Ectodermal cell (in vitro differentiated cells): ENCODE results near the gene OR2A2.
"Not testable (repeated sequence)": the region's sequence is repeated elsewhere in the genome, so short reads cannot be mapped to it uniquely, and the experiment has no call there.

Source experiments
- H3K27ac ChIP-seq: 2 replicates; pipeline ENCODE4 v1.7.0; 2013; ENCODE audit warnings: mild to moderate bottlenecking, low read depth, low read length; ENCODE audit not compliant: insufficient read depth, poor library complexity, severe bottlenecking
- H3K27me3 ChIP-seq: 2 replicates; pipeline ENCODE4 v1.7.0; 2013; ENCODE audit warnings: mild to moderate bottlenecking, low read length; ENCODE audit not compliant: insufficient read depth, control insufficient read depth, poor library complexity, severe bottlenecking
- H3K36me3 ChIP-seq: one replicate; pipeline ENCODE4 v1.7.0; 2013; ENCODE audit warnings: low read length; ENCODE audit not compliant: control insufficient read depth, insufficient read depth
- H3K4me1 ChIP-seq: one replicate; pipeline ENCODE4 v1.7.0; 2013; ENCODE audit warnings: low read length; ENCODE audit not compliant: control insufficient read depth, insufficient read depth
- H3K4me3 ChIP-seq: 2 replicates; pipeline ENCODE4 v1.7.0; 2013; ENCODE audit warnings: low read depth, low read length, control low read depth; ENCODE audit not compliant: insufficient read depth
- H3K9me3 ChIP-seq: 2 replicates; pipeline ENCODE4 v1.7.0; 2013; ENCODE audit warnings: mild to moderate bottlenecking, low read length, moderate library complexity; ENCODE audit not compliant: control insufficient read depth
- WGBS, 2 experiments: methylation state at CpG; one replicate each; pipeline ENCODE4 v1.1.7; 2013; ENCODE audit warnings: missing lambda C conversion rate in 2 of 2; 5-methylcytosine and 5-hydroxymethylcytosine counted together

The OR2A2 gene

DNA sequence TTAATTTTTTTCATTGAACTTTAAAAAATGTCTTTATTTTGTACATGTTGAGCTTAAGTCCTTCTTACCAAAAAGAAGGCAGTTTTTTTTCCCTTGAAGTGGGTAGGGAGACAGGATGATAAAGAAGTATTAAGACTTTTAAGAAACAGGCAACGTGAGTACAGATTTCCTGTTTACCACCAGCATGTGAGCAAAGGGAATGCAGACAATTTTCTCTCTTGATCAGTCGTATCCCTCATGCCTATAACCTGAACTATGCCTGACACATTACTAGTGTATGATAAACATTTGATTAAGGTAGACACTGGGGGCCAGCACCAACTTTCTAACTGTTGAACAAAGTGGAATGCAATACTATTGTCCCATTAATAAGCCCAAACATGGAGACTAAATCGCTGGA lies 8.8 kb upstream of the OR2A2 start:
- H3K27me3 ChIP-seq, result no peaks in the 10 kb centered on the region
- H3K9me3 ChIP-seq, result no peaks in the 10 kb centered on the region
- 83 to 93% methylated on average over 3 of the region's 3 CpGs for WGBS, 2 experiments
- H3K4me3 ChIP-seq, result no peak overlapping the region
- H3K27ac ChIP-seq, result no peak overlapping the region
- no peaks in the 10 kb centered on the region for H3K36me3 ChIP-seq
- H3K4me1 ChIP-seq, result no peaks in the 10 kb centered on the region

DNA sequence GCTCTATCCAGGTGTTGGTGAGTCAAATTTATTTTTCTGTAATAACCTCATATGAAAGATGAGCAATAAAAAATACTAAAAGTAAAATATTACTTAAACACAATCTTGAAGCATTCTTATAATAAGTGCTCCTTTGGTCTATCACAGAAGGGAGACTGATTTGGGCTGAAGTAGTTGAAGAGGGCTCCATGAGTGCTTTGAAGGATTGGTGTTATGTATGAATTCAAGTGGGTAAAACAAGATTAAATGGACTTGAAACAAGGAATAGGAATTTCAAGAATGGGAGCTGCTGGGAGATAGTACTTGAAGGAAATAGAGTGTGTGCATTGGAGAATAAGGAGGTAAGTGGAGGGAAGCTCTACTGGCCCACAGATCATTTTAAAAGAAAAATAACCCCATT lies 7.3 kb upstream of the OR2A2 start:
- no peaks in the 10 kb centered on the region for H3K36me3 ChIP-seq
- H3K27ac ChIP-seq, result no peak overlapping the region
- H3K4me1 ChIP-seq, result no peaks in the 10 kb centered on the region
- no peak overlapping the region for H3K4me3 ChIP-seq
- no peaks in the 10 kb centered on the region for H3K9me3 ChIP-seq
- H3K27me3 ChIP-seq, result no peaks in the 10 kb centered on the region

DNA sequence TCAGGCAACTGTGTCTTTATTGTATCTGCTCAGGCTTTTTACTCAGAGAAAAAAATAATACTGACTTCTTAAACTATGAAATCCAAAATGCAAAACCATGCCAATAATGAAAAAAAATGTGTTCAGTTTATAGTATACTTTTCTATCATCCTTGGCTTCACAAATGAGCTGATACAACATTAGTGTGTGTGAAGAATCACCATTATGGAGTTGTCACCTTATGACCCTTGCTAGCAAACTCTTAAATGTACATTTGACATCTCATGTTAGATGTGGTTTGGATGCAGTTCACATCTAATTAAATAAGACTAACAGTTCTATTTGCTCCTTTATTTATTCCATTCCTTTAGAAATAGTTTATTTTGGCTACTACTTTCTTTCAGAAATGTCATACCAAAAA lies 4.2 kb upstream of the OR2A2 start:
- Histone ChIP-seq H3K36me3 (no peaks in the 10 kb centered on the region), H3K27me3 (no peaks in the 10 kb centered on the region), H3K9me3 (no peaks in the 10 kb centered on the region), H3K4me3 (no peak overlapping the region), H3K4me1 (no peaks in the 10 kb centered on the region), H3K27ac (no peak overlapping the region)

DNA sequence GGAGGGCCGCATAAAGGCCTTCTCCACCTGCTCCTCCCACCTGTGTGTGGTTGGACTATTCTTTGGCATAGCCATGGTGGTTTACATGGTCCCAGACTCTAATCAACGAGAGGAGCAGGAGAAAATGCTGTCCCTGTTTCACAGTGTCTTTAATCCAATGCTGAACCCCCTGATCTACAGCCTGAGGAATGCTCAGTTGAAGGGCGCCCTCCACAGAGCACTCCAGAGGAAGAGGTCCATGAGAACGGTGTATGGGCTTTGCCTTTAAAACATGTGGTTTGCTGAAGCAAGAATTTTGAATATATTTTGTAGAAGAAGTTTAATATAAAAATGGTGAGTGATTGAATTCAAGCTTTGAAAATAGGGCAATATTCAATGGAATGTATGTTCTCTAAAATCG lies 889 bp downstream of the OR2A2 start:
- WGBS, 2 experiments, result 88 to 94% methylated on average over 5 of the region's 5 CpGs
- Histone ChIP-seq H3K9me3 (no peaks in the 10 kb centered on the region), H3K4me3 (no peak overlapping the region)

DNA sequence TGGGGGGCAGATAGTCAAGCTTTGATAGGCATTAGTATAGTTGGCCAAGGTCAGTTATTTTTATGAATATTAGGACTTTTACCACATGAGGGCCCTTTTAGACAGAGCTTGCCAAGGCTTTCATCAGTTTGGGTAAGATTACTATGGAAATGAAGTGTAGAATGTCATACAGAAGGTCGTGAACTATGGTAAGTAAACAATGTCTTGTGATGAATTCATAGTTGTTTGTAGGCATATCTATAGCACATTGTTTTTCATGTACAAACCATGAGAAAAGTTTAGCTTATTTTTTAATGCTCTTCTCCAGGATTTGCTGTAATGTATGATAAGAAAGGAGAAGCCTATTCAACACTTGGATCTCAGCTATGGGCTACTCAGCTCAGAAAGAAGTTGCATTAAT lies 4.3 kb downstream of the OR2A2 start:
- 73 to 83% methylated on average over 1 of the region's 1 CpG for WGBS, 2 experiments
- Histone ChIP-seq H3K36me3 (no peaks in the 10 kb centered on the region), H3K27me3 (no peaks in the 10 kb centered on the region), H3K4me1 (no peaks in the 10 kb centered on the region), H3K9me3 (no peaks in the 10 kb centered on the region), H3K27ac (no peak overlapping the region), H3K4me3 (no peak overlapping the region)

More for the DNA sequence above, 889 bp downstream of the OR2A2 start:
- H3K27me3 ChIP-seq, result no peaks in the 10 kb centered on the region
- no peaks in the 10 kb centered on the region for H3K36me3 ChIP-seq
- no peak overlapping the region for H3K27ac ChIP-seq
- H3K4me1 ChIP-seq, result no peaks in the 10 kb centered on the region

DNA sequence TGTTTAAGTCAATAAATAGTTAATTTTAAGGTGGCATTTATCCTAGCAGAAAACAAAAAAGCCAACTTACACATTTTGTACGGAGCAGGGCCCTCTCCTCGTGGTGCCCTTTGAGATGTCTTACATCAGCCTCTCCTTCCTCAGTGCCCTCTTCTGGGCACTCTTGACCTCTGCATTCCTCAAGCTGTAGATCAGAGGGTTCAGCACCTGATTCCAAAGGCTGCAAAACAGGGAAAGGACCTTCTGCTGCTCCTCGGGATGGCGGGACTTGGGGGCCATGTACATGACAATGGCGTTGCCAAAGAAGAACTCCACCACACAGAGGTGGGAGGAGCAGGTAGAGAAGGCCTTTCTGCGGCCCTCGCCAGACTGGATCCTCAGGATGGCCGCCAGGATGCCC lies 9.0 kb downstream of the OR2A2 start:
- Histone ChIP-seq H3K27ac (no peak overlapping the region), H3K4me3 (no peak overlapping the region), H3K27me3 (no peaks in the 10 kb centered on the region), H3K36me3 (no peaks in the 10 kb centered on the region), H3K4me1 (no peaks in the 10 kb centered on the region), H3K9me3 (no peaks in the 10 kb centered on the region)
- WGBS, 2 experiments, result 72 to 76% methylated on average over 8 of the region's 8 CpGs

DNA sequence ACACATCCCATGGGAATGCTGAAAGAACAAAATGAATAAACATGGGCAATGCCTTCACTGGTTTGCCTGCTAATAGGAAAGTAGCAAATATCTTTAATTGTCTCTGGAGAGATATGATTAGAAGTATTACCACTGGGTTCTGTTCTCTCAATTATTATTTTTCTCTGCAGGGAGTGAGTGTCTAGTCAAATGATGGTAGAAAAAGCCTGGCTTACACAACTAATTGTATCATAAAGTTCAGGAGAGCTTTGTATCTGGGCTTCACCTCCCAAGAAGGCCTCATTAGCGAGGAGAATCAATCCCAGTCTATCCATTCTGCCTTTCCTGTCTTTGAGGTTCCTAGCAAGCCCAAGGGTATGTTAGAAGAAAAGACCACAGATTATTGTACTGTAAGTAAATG lies 13.5 kb downstream of the OR2A2 start, which contains the start of gene OR2A14:
Gene OR2A14, plus strand, starts transcription at position 301 of the 400 bp plus-strand sequence. CDS start 5,937 bp downstream, outside the sequence.
- Histone ChIP-seq H3K27ac (no peak within 1 kb of the TSS), H3K27me3 (no peaks in the 10 kb centered on the region), H3K36me3 (no peaks in the 10 kb centered on the region), H3K9me3 (no peaks in the 10 kb centered on the region), H3K4me1 (no peaks in the 10 kb centered on the region), H3K4me3 (no peak within 1 kb of the TSS)
- WGBS, 2 experiments, result 92 to 94% methylated on average over 1 of the region's 1 CpG

DNA sequence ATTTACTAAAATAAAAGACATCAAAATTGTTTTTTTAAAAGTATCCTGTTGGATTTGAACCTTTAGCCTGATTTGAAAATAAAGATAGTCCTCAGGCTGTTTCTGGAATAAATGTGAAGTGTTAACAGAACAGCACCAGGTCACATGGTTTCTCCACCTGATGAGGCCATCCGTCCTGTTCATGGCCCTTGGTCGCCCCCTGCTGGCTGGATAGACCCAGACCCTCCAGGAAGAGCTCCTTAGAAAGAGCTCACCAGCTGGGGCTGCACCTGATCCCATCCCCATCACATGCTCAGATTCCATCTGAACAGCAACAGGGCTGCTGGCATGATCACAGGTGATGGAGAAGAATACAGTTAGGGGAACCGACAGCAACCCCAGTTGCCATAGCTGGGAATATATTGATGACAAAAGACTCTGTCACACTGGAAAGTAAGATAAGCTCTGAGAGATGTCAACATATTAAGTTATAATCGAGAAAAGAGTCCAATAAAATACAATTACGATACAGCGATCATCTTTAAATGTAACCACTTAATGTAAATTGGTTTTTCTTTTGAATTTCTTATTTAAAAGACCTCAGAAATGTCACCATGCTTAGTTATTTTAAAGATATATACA lies 18.4 kb downstream of the OR2A2 start:
- Histone ChIP-seq H3K4me3 (no peak overlapping the region), H3K4me1 (no peaks in the 10 kb centered on the region), H3K27me3 (no peaks in the 10 kb centered on the region), H3K36me3 (no peaks in the 10 kb centered on the region), H3K27ac (no peak overlapping the region), H3K9me3 (no peaks in the 10 kb centered on the region)
- 5 to 45% methylated on average over 3 to 6 of the region's 6 CpGs for WGBS, 2 experiments

DNA sequence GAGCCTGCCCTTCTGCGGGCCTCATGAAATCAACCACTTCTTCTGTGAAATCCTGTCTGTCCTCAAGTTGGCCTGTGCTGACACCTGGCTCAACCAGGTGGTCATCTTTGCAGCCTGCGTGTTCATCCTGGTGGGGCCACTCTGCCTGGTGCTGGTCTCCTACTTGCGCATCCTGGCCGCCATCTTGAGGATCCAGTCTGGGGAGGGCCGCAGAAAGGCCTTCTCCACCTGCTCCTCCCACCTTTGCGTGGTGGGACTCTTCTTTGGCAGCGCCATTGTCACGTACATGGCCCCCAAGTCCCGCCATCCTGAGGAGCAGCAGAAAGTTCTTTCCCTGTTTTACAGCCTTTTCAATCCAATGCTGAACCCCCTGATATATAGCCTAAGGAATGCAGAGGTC lies 20.2 kb downstream of the OR2A2 start:
- not testable (repeated sequence) for H3K4me3 ChIP-seq, H3K36me3 ChIP-seq, H3K9me3 ChIP-seq, H3K4me1 ChIP-seq, H3K27me3 ChIP-seq, H3K27ac ChIP-seq
- WGBS, 2 experiments, result 93 to 96% methylated on average over 9 of the region's 9 CpGs

DNA sequence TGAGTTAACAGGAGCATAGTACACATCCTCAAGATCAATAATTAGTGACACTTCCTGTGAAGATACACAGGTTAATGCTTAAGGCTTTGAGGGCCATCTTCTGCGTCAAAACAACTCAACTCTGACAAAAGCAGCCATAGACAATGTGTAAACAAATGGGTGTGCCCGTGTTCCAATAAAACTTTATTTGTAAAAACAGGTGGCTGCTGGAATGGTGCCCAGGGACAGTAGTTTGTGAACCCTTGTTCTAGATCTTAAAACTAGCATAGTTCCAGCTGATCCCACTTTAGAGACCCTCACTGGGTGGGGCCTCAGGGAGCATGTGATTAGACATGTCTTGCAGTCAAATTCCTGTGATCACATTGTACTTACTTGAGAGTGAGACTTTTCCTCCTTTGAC lies 21.3 kb downstream of the OR2A2 start:
- Histone ChIP-seq H3K9me3 (no peaks in the 10 kb centered on the region), H3K27me3 (no peaks in the 10 kb centered on the region), H3K27ac (no peak overlapping the region), H3K4me1 (no peaks in the 10 kb centered on the region), H3K36me3 (no peaks in the 10 kb centered on the region), H3K4me3 (no peak overlapping the region)
- WGBS, 2 experiments, result 91 to 96% methylated on average over 2 of the region's 2 CpGs

DNA sequence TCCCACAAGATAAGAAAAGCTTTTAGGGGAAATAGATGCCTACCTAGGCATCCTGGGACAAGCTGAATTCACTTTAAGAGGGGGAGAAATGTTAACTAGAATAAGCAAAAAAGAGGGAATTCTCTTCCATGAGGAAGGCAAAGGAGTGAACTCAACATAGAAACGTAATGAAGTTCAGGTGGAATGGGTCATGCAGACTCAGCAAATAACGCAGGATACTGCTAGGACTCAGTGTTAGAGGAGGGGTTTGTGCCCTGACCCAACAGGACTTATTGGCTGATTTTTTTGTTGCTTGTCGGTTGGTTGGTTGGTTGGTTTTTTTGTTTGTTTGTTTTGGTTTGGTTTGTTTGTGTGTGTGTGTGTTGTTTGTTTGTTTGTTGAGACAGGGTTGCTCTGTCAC lies 22.9 kb downstream of the OR2A2 start:
- 86 to 92% methylated on average over 3 of the region's 3 CpGs for WGBS, 2 experiments
- H3K27me3 ChIP-seq, result no peaks in the 10 kb centered on the region
- no peak overlapping the region for H3K4me3 ChIP-seq
- no peaks in the 10 kb centered on the region for H3K9me3 ChIP-seq
- H3K27ac ChIP-seq, result no peak overlapping the region
- H3K4me1 ChIP-seq, result no peaks in the 10 kb centered on the region
- H3K36me3 ChIP-seq, result no peaks in the 10 kb centered on the region
